ENCODE results near the gene EPB41L4B. TPM values are rescaled to one million over a fixed set of nuclear protein-coding genes. Genes with fewer than 3 reads are reported as not detected.

Gene EPB41L4B
- total RNA-seq, 2 donors from 2014 or later, result 6.4 to 6.6 TPM

- Mint-ChIP-seq H3K27ac (no peak overlapping the region), H3K9me3 (no peaks in the 10 kb centered on the region)
- 82 to 95% methylated on average over 3 of the region's 3 CpGs for WGBS, 2 experiments (ENCODE audit: insufficient coverage in 1 of 2, insufficient read length in 1 of 2)
Measured at GRCh38 chr9:109304347-109304746, 16.5 kb downstream of the EPB41L4B start.

GRCh38 chr9:109303900-109304299 lies 17.0 kb downstream of the EPB41L4B start:
- no peak for TF ChIP-seq CTCF (conservative IDR thresholded peaks at IDR 0.05)
- no peaks in the 10 kb centered on the region for H3K36me3 Mint-ChIP-seq (ENCODE audit: low read depth)
- H3K27ac Mint-ChIP-seq, result no peak overlapping the region
- 93 to 100% methylated on average over 1 to 2 of the region's 2 CpGs for WGBS, 2 experiments (ENCODE audit: insufficient coverage in 1 of 2, insufficient read length in 1 of 2)
- no peaks in the 10 kb centered on the region for H3K27me3 Mint-ChIP-seq (ENCODE audit: insufficient read depth)
- H3K9me3 Mint-ChIP-seq, result no peaks in the 10 kb centered on the region
- no peak overlapping the region for H3K27ac ChIP-seq (ENCODE audit: low read depth, low read length)
- H3K9me3 ChIP-seq (ENCODE audit: control insufficient read depth, low read length), result no peaks in the 10 kb centered on the region
- H3K4me1 Mint-ChIP-seq, result no peaks in the 10 kb centered on the region
- no peaks in the 10 kb centered on the region for H3K27me3 ChIP-seq (ENCODE audit: control insufficient read depth, insufficient read depth, low read length, poor library complexity, severe bottlenecking)
- no peak overlapping the region for H3K4me3 ChIP-seq (ENCODE audit: low read length)
- H3K9ac ChIP-seq (ENCODE audit: extremely low read depth, low read length, poor library complexity, severe bottlenecking), result no peak overlapping the region
- H3K4me1 ChIP-seq (ENCODE audit: control insufficient read depth, insufficient read depth, low read length), result no peaks in the 10 kb centered on the region
- no peak overlapping the region for H3K4me3 Mint-ChIP-seq
- no peaks in the 10 kb centered on the region for H3K36me3 ChIP-seq (ENCODE audit: control insufficient read depth, insufficient read depth, low read length)
- DNase-seq, result no peak

More at GRCh38 chr9:109304347-109304746, 16.5 kb downstream of the EPB41L4B start:
- Mint-ChIP-seq H3K4me1 (no peaks in the 10 kb centered on the region), H3K4me3 (no peak overlapping the region), H3K36me3 (ENCODE audit: low read depth) (no peaks in the 10 kb centered on the region), H3K27me3 (ENCODE audit: insufficient read depth) (no peaks in the 10 kb centered on the region)
- no peak overlapping the region for H3K4me3 ChIP-seq (ENCODE audit: low read length)
- no peaks in the 10 kb centered on the region for H3K4me1 ChIP-seq (ENCODE audit: control insufficient read depth, insufficient read depth, low read length)
- H3K27me3 ChIP-seq (ENCODE audit: control insufficient read depth, insufficient read depth, low read length, poor library complexity, severe bottlenecking), result no peaks in the 10 kb centered on the region
- no peak for TF ChIP-seq CTCF (conservative IDR thresholded peaks at IDR 0.05)
- no peak overlapping the region for H3K27ac ChIP-seq (ENCODE audit: low read depth, low read length)
- no peak overlapping the region for H3K9ac ChIP-seq (ENCODE audit: extremely low read depth, low read length, poor library complexity, severe bottlenecking)
- no peak for DNase-seq
- no peaks in the 10 kb centered on the region for H3K36me3 ChIP-seq (ENCODE audit: control insufficient read depth, insufficient read depth, low read length)
- H3K9me3 ChIP-seq (ENCODE audit: control insufficient read depth, low read length), result no peaks in the 10 kb centered on the region

GRCh38 chr9:109302606-109303005 lies 18.3 kb downstream of the EPB41L4B start:
- no peak overlapping the region for H3K27ac Mint-ChIP-seq
- no peaks in the 10 kb centered on the region for H3K4me1 ChIP-seq (ENCODE audit: control insufficient read depth, insufficient read depth, low read length)
- no peak for TF ChIP-seq CTCF (conservative IDR thresholded peaks at IDR 0.05)
- H3K9me3 Mint-ChIP-seq, result no peaks in the 10 kb centered on the region
- H3K27me3 ChIP-seq (ENCODE audit: control insufficient read depth, insufficient read depth, low read length, poor library complexity, severe bottlenecking), result no peaks in the 10 kb centered on the region
- H3K9me3 ChIP-seq (ENCODE audit: control insufficient read depth, low read length), result no peaks in the 10 kb centered on the region
- no peak for DNase-seq
- no peaks in the 10 kb centered on the region for H3K27me3 Mint-ChIP-seq (ENCODE audit: insufficient read depth)
- H3K27ac ChIP-seq (ENCODE audit: low read depth, low read length), result no peak overlapping the region
- no peaks in the 10 kb centered on the region for H3K4me1 Mint-ChIP-seq
- H3K9ac ChIP-seq (ENCODE audit: extremely low read depth, low read length, poor library complexity, severe bottlenecking), result no peak overlapping the region
- H3K4me3 Mint-ChIP-seq, result no peak overlapping the region
- no peaks in the 10 kb centered on the region for H3K36me3 ChIP-seq (ENCODE audit: control insufficient read depth, insufficient read depth, low read length)
- 92% methylated on average over 4 to 5 of the region's 5 CpGs for WGBS, 2 experiments (ENCODE audit: insufficient coverage in 1 of 2, insufficient read length in 1 of 2)
- H3K36me3 Mint-ChIP-seq (ENCODE audit: low read depth), result no peaks in the 10 kb centered on the region
- H3K4me3 ChIP-seq (ENCODE audit: low read length), result no peak overlapping the region
